Kidney (tissue), 14 donors: ENCODE data around the gene LARGE2. TPM values are rescaled to one million over a fixed set of nuclear protein-coding genes. Genes with fewer than 3 reads are reported as not detected.

Source experiments
- DNase-seq, 5 donors: peaks; one replicate each; pipeline ENCODE4 v3.0.0-alpha.2; 2013 to 2020
- FAIRE-seq: peaks from 2 replicates; lab custom pipeline; 2012; peaks lifted over from hg19 to GRCh38; lab: Jason Lieb, UNC
- H3K27ac ChIP-seq, 2 donors: one replicate each; pipeline ENCODE4 v1.7.0; 2013; ENCODE audit warnings: low read depth in 2 of 2, low read length in 2 of 2, inconsistent platforms in 1 of 2
- H3K27me3 ChIP-seq: one replicate; pipeline ENCODE4 v1.7.1; 2013; ENCODE audit warnings: low read length, inconsistent platforms; ENCODE audit not compliant: control insufficient read depth, insufficient read depth
- H3K36me3 ChIP-seq, 3 donors: one replicate each; pipeline versions ENCODE4 v1.7.0 to v1.7.1; 2013; ENCODE audit warnings: low read length in 3 of 3, control low read depth in 1 of 3, inconsistent platforms in 1 of 3; ENCODE audit not compliant: insufficient read depth in 3 of 3, control insufficient read depth in 2 of 3
- H3K4me1 ChIP-seq, 3 donors: one replicate each; pipeline versions ENCODE4 v1.7.0 to v1.7.1; 2013; ENCODE audit warnings: low read length in 3 of 3, inconsistent platforms in 1 of 3, low read depth in 1 of 3; ENCODE audit not compliant: control insufficient read depth in 2 of 3, insufficient read depth in 2 of 3
- H3K4me3 ChIP-seq, 3 donors: one replicate each; pipeline versions ENCODE4 v1.7.0 to v1.8.1; 2013; ENCODE audit warnings: low read length in 3 of 3, control low read depth in 1 of 3, inconsistent platforms in 1 of 3
- H3K9ac ChIP-seq, 3 donors: one replicate each; pipeline versions ENCODE4 v1.7.0 to v1.7.1; 2013; ENCODE audit warnings: low read length in 3 of 3, control low read depth in 1 of 3, inconsistent platforms in 1 of 3
- H3K9me3 ChIP-seq, 3 donors: one replicate each; pipeline versions ENCODE4 v1.7.0 to v1.7.1; 2013; ENCODE audit warnings: low read length in 3 of 3, control low read depth in 1 of 3, inconsistent platforms in 1 of 3; ENCODE audit not compliant: control insufficient read depth in 2 of 3, insufficient read depth in 1 of 3
- CTCF ChIP-seq: IDR thresholded peaks from 3 replicates; pipeline ENCODE4 v1.5.1; 2012; ENCODE audit warnings: mild to moderate bottlenecking, moderate library complexity, borderline replicate concordance; ENCODE audit not compliant: insufficient read depth; ENCODE audit errors: extremely low read depth
- intact Hi-C: fragments of 100-400 bp; cut with DNase I; formaldehyde crosslinking; loops from one replicate; pipeline ENCODE4 v1.11.1; 2022
- polyA plus RNA-seq: library from polyadenylated mRNA; stranded (reverse); fragments of 350-450 nt; fragmentation: Illumina TruSeq; extraction: RNeasy Lipid Tissue Mini Kit (QIAGEN cat#74804); gene quantifications from one replicate; pipeline ENCODE4 v1.2.3, GENCODE V29; 2014; ENCODE audit warnings: low read depth, low replicate concordance; ENCODE audit not compliant: insufficient read depth
- total RNA-seq: library from RNA; stranded (reverse); fragmentation: NEBNext Ultra II Directional; extraction: Animal tissue kit (Norgen Biotek cat#: 25700); gene quantifications from one replicate; pipeline ENCODE4 v1.2.1, GENCODE V29; 2021
- donor health status: control.
- donor health status: control.
- donor health status: control.
- donor health status: control.
- donor health status: control.
- donor health status: DM: yes; HTN: yes; CAD: no.
- donor health status: Normal renal cell carcinoma (clear cell type).

Gene LARGE2
- total and polyA plus RNA-seq, 2 donors from 2014 or later = 13.1 to 29.8 TPM

GRCh38 chr11:45913942-45914635 is 8.4 kb upstream of the LARGE2 start:
- intact Hi-C loops = no loop called here
- Histone ChIP-seq H3K36me3 (peaks cover 0 to 28% (median 16%) of the 10 kb centered on the region in 3 donors), H3K27me3 (no peaks in the 10 kb centered on the region), H3K4me3 (no peak overlapping the region), H3K4me1 (peaks cover 0 to 10% (median 3%) of the 10 kb centered on the region in 3 donors), H3K27ac (no peak overlapping the region), H3K9ac (no peak overlapping the region), H3K9me3 (no peaks in the 10 kb centered on the region)
- no peak for DNase-seq
- no peak for TF ChIP-seq CTCF
- no peak for FAIRE-seq

DNA sequence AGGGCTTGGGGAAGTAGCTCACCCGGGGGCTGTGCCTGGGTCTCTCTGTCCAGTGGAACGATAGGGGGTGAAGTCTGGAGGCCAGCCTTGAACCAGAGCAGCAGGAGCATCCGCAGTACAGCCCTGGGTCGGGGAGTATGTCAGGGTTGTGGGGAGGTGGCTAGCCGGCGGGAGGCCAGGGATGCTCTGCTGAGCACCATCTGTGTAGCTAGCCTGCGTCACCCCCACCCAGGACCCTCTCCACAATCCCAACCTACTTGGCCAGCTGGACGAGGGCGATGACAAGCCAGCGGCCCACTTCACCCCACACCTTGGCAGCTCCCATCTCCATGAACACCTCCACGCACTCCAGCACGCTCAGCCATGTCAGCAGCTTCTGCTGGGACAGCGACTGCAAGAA is 7.0 kb upstream of the LARGE2 start:
- intact Hi-C loops = no loop called here
- H3K27ac ChIP-seq = no peak overlapping the region
- FAIRE-seq (no peak), DNase-seq (peak in 1 of 5 donors; percentile 58)
- H3K9ac ChIP-seq = no peak overlapping the region
- H3K27me3 ChIP-seq = no peaks in the 10 kb centered on the region
- H3K36me3 ChIP-seq = peaks cover 0 to 28% (median 16%) of the 10 kb centered on the region in 3 donors
- no peak overlapping the region for H3K4me3 ChIP-seq
- H3K9me3 ChIP-seq = no peaks in the 10 kb centered on the region
- H3K4me1 ChIP-seq = peaks cover 0 to 20% (median 3%) of the 10 kb centered on the region in 3 donors
- TF ChIP-seq CTCF = no peak

- Histone ChIP-seq H3K4me1 (peaks cover 0 to 28% (median 3%) of the 10 kb centered on the region in 3 donors), H3K4me3 (peak overlapping the region; percentile 79 to 98 (median 91)), H3K9ac (peak overlapping the region; percentile 65 to 95 (median 78)), H3K27ac (peak overlapping the region; percentile 79 to 87), H3K27me3 (no peaks in the 10 kb centered on the region), H3K9me3 (no peaks in the 10 kb centered on the region), H3K36me3 (peaks cover 0 to 28% (median 10%) of the 10 kb centered on the region in 3 donors)
- FAIRE-seq (no peak), DNase-seq (peak in 1 of 5 donors; percentile 83)
- intact Hi-C loops = no loop called here
- TF ChIP-seq CTCF = no peak
Observed at GRCh38 chr11:45917286-45917622, 5.2 kb upstream of the LARGE2 start.
